Thyroid gland (tissue), 4 donors: ENCODE data around the gene MRTFB. TPM values are rescaled to one million over a fixed set of nuclear protein-coding genes. Genes with fewer than 3 reads are reported as not detected.
A peak's percentile ranks its signal among the peaks of the same experiment; 100 is the strongest.

Source experiments
- DNase-seq, 2 donors: peaks; one replicate each; pipeline ENCODE4 v3.0.0-alpha.2; 2019
- H3K27ac ChIP-seq, 3 donors: fragments of 200-600 bp; sonication (generic); 1 replicate in 2 of 3; 2 replicates in 1 of 3; pipeline ENCODE4 v1.5.1; 2016 to 2019; ENCODE audit warnings: mild to moderate bottlenecking in 1 of 3, moderate library complexity in 1 of 3
- H3K27me3 ChIP-seq: fragments of 200-600 bp; sonication (generic); one replicate; pipeline ENCODE4 v1.5.1; 2019
- H3K36me3 ChIP-seq, 2 donors: fragments of 200-600 bp; sonication (generic); one replicate each; pipeline ENCODE4 v1.5.1; 2016 to 2019
- H3K4me1 ChIP-seq, 2 donors: fragments of 200-600 bp; sonication (generic); one replicate each; pipeline ENCODE4 v1.5.1; 2017 to 2019
- H3K4me3 ChIP-seq, 3 donors: fragments of 200-600 bp; sonication (generic); replicated peaks in 1 of 3; 1 replicate in 2 of 3; 2 replicates in 1 of 3; pipeline ENCODE4 v1.5.1; 2016; ENCODE audit warnings: mild to moderate bottlenecking in 1 of 3
- H3K9me3 ChIP-seq: fragments of 200-600 bp; sonication (generic); one replicate; pipeline ENCODE4 v1.5.1; 2017
- CTCF ChIP-seq, 6 experiments: fragments of 200-600 bp in 3 of 6; fragments of 450-650 bp in 3 of 6; sonication (generic) in 3 of 6; IDR thresholded peaks; one replicate each; pipeline ENCODE4 v1.5.1; 2016 to 2019; ENCODE audit warnings: antibody characterized with exemption in 6 of 6, mild to moderate bottlenecking in 2 of 6, inconsistent platforms in 1 of 6, moderate library complexity in 1 of 6
- POLR2A ChIP-seq, 2 donors: fragments of 450-650 bp; IDR thresholded peaks; one replicate each; pipeline ENCODE4 v1.6.1; 2017; ENCODE audit warnings: antibody characterized with exemption in 2 of 2, mild to moderate bottlenecking in 2 of 2, moderate library complexity in 1 of 2
- WGBS, 2 donors: methylation state at CpG; one replicate each; pipeline ENCODE4 v1.1.5; 2017; 5-methylcytosine and 5-hydroxymethylcytosine counted together
- intact Hi-C: fragments of 100-400 bp; cut with DNase I; formaldehyde crosslinking; loops from one replicate; pipeline ENCODE4 v1.15.1; 2023
- total RNA-seq, 4 donors: library from RNA; depleted of rRNA; stranded (reverse); fragments of >200 nt; gene quantifications; one replicate each; pipeline ENCODE4 v1.2.3, GENCODE V29; 2016

The MRTFB gene
- total RNA-seq, 4 donors from 2014 or later = 51.2 to 131 (median 74.0) TPM

- DNase-seq = peak; percentile 42 to 44
- Histone ChIP-seq H3K27me3 (no peaks in the 10 kb centered on the region), H3K4me1 (peaks cover 33% of the 10 kb centered on the region in 2 donors), H3K4me3 (no peak overlapping the region), H3K36me3 (no peaks in the 10 kb centered on the region), H3K9me3 (no peaks in the 10 kb centered on the region), H3K27ac (peak overlapping the region in 2 of 3 donors; percentile 14 to 42)
- intact Hi-C loops = no loop called here
- no peak for TF ChIP-seq CTCF (IDR thresholded peaks at IDR 0.05)
- TF ChIP-seq POLR2A (IDR thresholded peaks at IDR 0.05) = no peak
- WGBS, 2 donors = 45 to 61% methylated on average over 6 of the region's 6 CpGs
Measured at GRCh38 chr16:14088155-14088753, 17.1 kb downstream of the MRTFB start.

GRCh38 chr16:14089283-14089823 lies 18.2 kb downstream of the MRTFB start:
- no peak overlapping the region for H3K4me3 ChIP-seq
- no peaks in the 10 kb centered on the region for H3K27me3 ChIP-seq
- H3K36me3 ChIP-seq = no peaks in the 10 kb centered on the region
- DNase-seq = no peak
- H3K27ac ChIP-seq = peak overlapping the region in 1 of 3 donors; percentile 35
- H3K9me3 ChIP-seq = no peaks in the 10 kb centered on the region
- TF ChIP-seq CTCF (IDR thresholded peaks at IDR 0.05) (no peak), POLR2A (IDR thresholded peaks at IDR 0.05) (no peak)
- intact Hi-C loops = no loop called here
- 100% methylated on average over 1 of the region's 1 CpG for WGBS, 2 donors
- peaks cover 44% of the 10 kb centered on the region in 2 donors for H3K4me1 ChIP-seq

- Histone ChIP-seq H3K27ac (peak overlapping the region in 2 of 3 donors; percentile 54 to 57), H3K36me3 (no peaks in the 10 kb centered on the region), H3K4me3 (no peak overlapping the region), H3K9me3 (no peaks in the 10 kb centered on the region), H3K27me3 (no peaks in the 10 kb centered on the region), H3K4me1 (peaks cover 65 to 73% of the 10 kb centered on the region in 2 donors)
- no peak for DNase-seq
- intact Hi-C loops = no loop called here
- TF ChIP-seq CTCF (IDR thresholded peaks at IDR 0.05) = no peak
Measured at GRCh38 chr16:14092561-14092960, 21.4 kb downstream of the MRTFB start.

GRCh38 chr16:14095883-14096551 lies 24.9 kb downstream of the MRTFB start:
- Histone ChIP-seq H3K27me3 (no peaks in the 10 kb centered on the region), H3K9me3 (no peaks in the 10 kb centered on the region), H3K27ac (peak overlapping the region; percentile 85 to 96 (median 90)), H3K36me3 (no peaks in the 10 kb centered on the region), H3K4me3 (no peak overlapping the region), H3K4me1 (peaks cover 81 to 83% of the 10 kb centered on the region in 2 donors)
- intact Hi-C loops = no loop called here
- peak; percentile 11 to 32 for DNase-seq
- no peak for TF ChIP-seq CTCF (IDR thresholded peaks at IDR 0.05)
- no peak for TF ChIP-seq POLR2A (IDR thresholded peaks at IDR 0.05)
- 77 to 78% methylated on average over 9 of the region's 9 CpGs for WGBS, 2 donors
